ENCODE results near the gene HOXA4.

Gene HOXA4

DNA sequence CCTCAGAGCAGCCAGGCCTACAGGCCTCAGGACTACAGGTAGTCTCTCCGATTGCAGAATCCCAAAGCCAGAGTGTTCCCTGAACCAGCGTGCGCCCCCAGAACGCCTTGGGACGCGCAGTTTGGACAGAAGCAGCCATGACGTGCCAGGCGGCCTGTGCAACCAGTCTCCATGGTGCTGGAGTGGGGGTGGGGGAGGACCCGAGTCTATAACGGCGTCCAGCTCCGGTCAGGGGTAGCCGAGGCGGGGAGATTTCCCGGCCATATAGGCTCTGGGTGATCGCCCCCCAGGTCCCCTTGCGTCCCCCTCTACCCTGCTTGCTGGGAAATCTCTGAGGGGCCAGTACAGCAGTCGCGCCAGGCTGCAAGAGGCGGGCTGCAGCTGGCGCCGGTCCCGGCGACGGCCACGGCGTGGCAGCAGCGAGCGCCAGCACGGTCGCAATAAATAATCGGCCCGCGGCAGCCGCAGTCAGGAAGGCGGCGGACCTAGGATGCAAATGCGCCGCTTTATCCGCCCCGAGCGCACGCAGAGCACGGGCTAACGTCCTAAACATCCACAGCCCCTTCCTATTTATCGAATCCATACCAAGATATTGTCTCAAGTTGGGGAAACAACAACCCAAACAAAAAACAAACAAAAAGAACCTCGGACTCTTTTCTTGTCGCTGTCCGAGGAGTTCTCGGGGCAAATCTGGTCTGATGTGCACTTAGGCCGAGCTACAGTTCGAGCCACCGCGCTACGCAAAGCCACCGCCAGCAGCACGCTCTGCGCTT lies 20.2 kb upstream of the HOXA4 start:
- intact Hi-C loops (cut with DNase I) = no loop called here
- DNase-seq = peak in 7 of 10 donors; percentile 28 to 85 (median 52)

- peak in 3 of 10 donors; percentile 5 to 55 (median 38) for DNase-seq
- intact Hi-C loops (cut with DNase I) = no loop called here
Measured at GRCh38 chr7:27149842-27150567, 19.4 kb upstream of the HOXA4 start.

DNA sequence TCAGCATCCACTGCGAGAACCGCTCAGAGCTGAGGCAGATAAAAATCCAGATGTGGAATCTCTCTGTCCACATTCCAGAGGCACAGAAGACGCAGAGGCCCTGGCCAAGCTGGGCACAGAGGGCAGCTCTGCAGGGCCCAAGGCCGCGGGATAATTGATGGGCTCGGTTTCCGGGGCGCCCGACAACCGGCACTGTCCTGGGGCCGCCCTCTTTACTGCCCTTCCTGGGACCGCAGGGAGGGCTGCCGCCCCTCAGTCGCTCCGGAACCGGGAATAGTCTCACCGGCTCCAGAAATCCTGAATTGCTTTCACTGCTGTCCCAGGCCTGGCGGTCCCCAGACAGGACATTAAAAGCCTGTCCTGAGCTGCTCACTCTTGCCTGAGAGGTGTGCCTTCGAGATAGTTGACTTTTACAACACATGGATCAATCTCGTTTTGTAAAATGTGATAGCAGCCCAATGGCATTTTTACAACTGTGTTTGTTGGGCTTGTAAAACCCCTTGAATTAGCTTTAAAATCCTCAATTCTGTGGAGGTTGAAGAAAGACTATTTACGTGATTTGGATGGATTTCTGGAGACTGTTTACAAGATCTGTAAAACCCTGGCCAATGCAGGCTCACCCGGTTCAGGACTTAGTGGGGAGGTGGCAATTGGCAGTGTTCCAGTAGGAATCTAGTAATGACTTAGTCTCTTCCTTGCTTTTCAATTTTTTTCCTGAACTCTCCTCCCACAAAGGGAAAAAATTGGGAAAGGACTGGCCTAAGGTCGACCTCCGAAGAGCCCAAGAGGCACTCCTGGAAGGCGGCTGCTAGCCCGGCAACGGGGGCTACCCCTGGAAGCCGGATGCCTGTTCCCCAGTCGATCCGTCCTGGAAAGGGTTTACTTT lies 18.4 kb upstream of the HOXA4 start:
- intact Hi-C loops (cut with DNase I) = no loop called here
- peak in 2 of 10 donors; percentile 62 to 67 for DNase-seq

GRCh38 chr7:27148031-27148755 lies 17.6 kb upstream of the HOXA4 start:
- intact Hi-C loops (cut with DNase I) = no loop called here
- DNase-seq = peak in 4 of 10 donors; percentile 8 to 75 (median 41)

DNA sequence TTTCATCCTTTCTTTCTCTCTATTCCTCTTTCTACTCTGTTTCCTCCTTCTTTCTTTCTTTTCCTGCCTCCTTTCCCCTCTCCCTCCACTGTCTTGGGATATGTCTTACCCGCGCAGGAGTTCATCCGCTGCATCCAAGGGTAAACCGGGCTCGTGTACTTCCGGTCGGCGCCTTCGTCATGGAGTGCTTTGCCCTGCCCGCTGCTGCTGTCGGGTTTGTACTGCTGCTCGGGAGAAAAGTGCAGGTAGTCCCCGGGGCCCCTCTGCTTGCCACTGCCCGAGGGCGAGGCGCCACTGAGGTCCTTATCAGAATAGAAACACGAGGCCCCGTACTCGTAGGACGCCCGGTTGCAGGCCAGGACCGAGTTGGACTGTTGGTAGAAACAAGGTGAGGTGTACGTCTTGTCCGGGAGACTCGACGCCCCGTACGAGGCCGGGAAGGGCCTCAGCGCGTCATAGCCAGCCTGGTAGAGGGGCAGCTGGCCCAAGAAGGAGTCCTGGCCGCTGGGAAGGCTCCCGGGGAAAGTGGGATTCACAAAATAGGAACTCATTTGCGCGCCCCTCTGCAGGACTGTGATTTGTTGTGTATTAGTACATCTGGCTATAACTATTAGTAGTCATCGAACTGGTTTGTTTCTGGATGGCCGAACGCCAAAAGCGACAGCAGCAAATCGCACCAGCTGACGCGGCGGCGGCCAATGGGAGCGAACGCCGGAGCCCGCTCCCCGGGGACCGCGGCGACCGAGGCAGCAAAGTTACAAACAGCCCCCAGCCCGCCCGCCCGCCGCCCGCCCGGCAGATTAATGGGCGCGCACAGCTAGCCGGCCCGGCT lies 16.9 kb upstream of the HOXA4 start, which contains the start of gene HOXA6:
HOXA6 (minus strand) TSS at position 576 of the 832 bp plus-strand sequence; CDS start at position 551, 25 bp downstream.
- DNase-seq = peak in 5 of 10 donors; percentile 13 to 69 (median 59)

DNA sequence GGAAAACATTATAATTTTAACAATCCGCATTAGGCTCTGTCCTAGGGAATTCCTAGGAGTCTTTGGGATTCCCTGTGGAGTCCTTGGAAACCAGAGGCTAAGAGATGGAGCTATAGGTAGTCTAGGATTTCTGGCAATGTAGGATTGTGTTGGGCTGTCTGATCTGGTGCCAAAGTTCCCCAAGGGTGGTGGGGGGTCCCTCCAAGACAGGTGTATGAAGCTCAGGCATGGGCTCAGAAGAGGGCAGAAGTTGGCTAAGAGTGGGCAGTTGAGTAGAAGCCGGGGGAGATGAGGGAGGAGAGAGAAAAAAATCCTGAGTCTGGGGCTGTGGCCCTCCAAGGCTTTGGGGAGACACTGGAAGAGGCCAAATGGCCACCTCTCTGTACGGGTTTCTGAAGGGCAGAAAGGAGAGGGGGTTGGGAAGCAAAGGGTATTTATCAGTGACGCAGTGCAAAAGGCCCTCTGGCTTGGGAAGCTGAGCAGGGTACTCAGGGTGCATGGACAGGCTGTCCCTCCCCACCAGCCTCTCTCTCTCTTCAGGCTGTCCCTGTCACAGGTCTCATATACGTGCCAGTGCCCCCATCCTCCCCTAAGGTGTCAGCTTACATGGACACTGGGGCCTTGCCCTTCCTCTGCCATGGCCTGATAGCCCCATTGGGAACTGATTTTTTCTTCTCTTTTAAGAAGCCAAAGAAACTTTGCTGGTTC lies 16.1 kb upstream of the HOXA4 start:
- intact Hi-C loops (cut with DNase I) = no loop called here
- peak in 2 of 10 donors; percentile 10 to 42 for DNase-seq

More for the DNA sequence above, 16.9 kb upstream of the HOXA4 start, which contains the start of gene HOXA6:
- intact Hi-C loops (cut with DNase I) = no loop called here

- intact Hi-C loops (cut with DNase I) = no loop called here
- DNase-seq = peak in 2 of 10 donors; percentile 64 to 75
Measured at GRCh38 chr7:27145914-27146412, 15.4 kb upstream of the HOXA4 start.

DNA sequence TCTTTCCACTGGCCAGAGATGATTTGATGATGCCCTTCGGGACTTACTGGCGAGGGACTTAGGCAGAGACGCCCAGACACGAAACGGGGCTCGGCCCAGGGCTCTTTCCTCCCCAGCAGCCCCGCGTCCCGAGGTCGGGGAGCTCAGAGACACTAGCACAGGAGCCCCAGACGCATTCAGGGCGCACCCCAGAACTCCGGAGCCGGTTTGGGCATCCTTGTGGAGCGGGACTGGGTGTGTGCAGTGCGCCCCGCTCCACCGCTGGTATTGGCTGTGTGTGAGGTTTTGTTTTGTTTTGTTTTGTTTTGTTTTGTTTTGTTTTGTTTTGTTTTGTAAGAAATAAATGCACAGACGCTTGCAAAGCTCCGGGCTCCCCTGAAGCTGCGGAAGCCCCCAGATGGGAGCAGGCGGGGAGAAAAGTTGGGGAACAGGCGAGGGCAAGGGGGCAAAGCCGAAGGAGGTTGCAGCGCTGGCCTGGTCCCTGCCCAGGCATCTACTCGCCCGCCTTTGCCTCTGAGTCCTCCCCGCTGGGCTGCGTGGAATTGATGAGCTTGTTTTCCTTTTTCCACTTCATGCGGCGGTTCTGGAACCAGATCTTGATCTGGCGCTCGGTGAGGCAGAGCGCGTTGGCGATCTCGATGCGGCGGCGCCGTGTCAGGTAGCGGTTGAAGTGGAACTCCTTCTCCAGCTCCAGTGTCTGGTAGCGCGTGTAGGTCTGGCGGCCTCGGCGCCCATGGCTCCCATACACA lies 14.8 kb upstream of the HOXA4 start:
- DNase-seq = peak in 2 of 10 donors; percentile 10 to 28
- intact Hi-C loops (cut with DNase I) = no loop called here

- intact Hi-C loops (cut with DNase I) = no loop called here
- peak in 1 of 10 donors; percentile 35 for DNase-seq
Measured at GRCh38 chr7:27144781-27145164, 14.2 kb upstream of the HOXA4 start.

- DNase-seq = peak in 1 of 10 donors; percentile 52
- intact Hi-C loops (cut with DNase I) = no loop called here
Measured at GRCh38 chr7:27143950-27144780, 13.6 kb upstream of the HOXA4 start.

- intact Hi-C loops (cut with DNase I) = no loop called here
- peak in 1 of 10 donors; percentile 64 for DNase-seq
Measured at GRCh38 chr7:27143023-27143949, 12.7 kb upstream of the HOXA4 start, which contains the start of gene HOXA5. Gene HOXA5 (minus strand): TSS chr7:27143681. CDS start chr7:27143607, 74 bp downstream.

GRCh38 chr7:27142580-27143022 lies 12.0 kb upstream of the HOXA4 start:
- DNase-seq = peak in 1 of 10 donors; percentile 35
- intact Hi-C loops (cut with DNase I) = no loop called here

- peak in 1 of 10 donors; percentile 31 for DNase-seq
- intact Hi-C loops (cut with DNase I) = no loop called here
Measured at GRCh38 chr7:27141923-27142579, 11.5 kb upstream of the HOXA4 start.

GRCh38 chr7:27141137-27141922 lies 10.8 kb upstream of the HOXA4 start:
- intact Hi-C loops (cut with DNase I) = no loop called here
- peak in 1 of 10 donors; percentile 4 for DNase-seq
